ENCODE results near the gene LIPN. TPM values are rescaled to one million over a fixed set of nuclear protein-coding genes. Genes with fewer than 3 reads are reported as not detected.

Gene LIPN
- polyA plus RNA-seq, 1 donor from 2014 or later, result not detected

DNA sequence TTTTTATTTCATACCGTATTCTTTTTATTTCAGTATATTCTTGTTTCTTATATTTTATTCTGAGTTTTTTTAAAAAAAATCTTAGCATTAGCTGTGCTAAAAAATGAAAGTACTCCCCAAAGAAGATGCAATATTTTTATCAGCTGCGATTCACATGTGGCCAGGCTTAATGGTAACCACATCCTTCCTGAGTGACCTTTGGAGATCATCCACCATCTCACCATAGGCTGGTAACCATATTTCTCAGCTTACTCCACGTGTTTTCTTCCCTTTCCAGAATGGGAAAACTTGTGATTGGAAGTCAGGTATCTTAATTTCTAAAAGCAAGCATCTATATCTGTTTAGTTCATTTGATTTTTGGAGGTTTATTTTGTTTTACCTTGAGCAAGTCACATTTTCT lies 23.9 kb downstream of the LIPN start:
- no peak overlapping the region for H3K4me2 ChIP-seq (ENCODE audit: low read length)
- H2AFZ ChIP-seq (ENCODE audit: low read depth, low read length), result no peak overlapping the region
- no peaks in the 10 kb centered on the region for H3F3A ChIP-seq (ENCODE audit: insufficient read depth, low read length, poor library complexity, severe bottlenecking)
- TF ChIP-seq POLR2AphosphoS5 (IDR thresholded peaks at IDR 0.05) (no peak), EP300 (conservative IDR thresholded peaks at IDR 0.05; ENCODE audit: poor library complexity, severe bottlenecking) (no peak)
- H3K36me3 ChIP-seq (ENCODE audit: insufficient read depth, low read length), result no peaks in the 10 kb centered on the region
- H3K9me3 ChIP-seq (ENCODE audit: low read length), result no peaks in the 10 kb centered on the region
- H4K20me1 ChIP-seq (ENCODE audit: insufficient read depth), result no peaks in the 10 kb centered on the region
- H3K9ac ChIP-seq (ENCODE audit: low read length), result no peak overlapping the region
- no peaks in the 10 kb centered on the region for H3K79me2 ChIP-seq (replicated peaks; ENCODE audit: insufficient read depth, low read length)
- no peaks in the 10 kb centered on the region for H3K9me2 ChIP-seq (ENCODE audit: insufficient read depth, low read length)
- no peak overlapping the region for H3K27ac ChIP-seq (ENCODE audit: low read length)
- no peak overlapping the region for H3K4me3 ChIP-seq (ENCODE audit: low read length)
- no peaks in the 10 kb centered on the region for H3K27me3 ChIP-seq (ENCODE audit: insufficient read depth, low read depth, low read length)

DNA sequence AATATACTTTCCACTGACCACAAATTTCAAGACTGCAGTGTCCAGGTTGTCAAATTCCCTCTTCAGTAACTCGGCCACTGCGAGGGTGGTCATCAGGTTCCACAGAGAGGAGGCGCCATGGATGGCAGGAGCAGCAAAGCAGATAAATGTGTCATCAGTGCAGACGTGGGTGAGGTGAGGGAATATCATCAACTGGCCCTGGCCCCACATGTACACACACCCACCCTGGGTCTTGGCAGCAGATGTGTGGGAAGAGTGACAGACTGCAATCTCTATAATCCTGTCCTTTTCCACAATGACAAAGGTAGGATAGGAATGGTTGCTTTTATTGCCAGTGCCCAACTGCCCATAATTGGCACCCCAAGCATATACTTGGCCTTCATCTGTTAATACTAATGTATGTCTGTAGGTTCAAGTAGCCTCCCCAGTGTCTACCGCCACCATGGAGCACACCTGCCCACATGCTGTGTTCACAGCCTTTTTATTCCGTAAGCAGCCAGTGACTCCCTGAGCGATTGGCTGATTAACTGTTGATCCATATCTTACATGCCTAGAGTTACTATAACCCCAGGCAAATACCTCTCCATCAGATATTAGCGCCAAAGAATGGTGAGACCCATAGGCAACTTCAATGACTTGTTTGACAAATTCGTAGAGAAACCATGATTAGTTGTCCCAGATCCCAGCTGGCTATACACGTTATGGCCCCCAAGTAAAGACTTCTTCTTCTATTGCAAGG lies 26.4 kb downstream of the LIPN start:
- no peaks in the 10 kb centered on the region for H3K27me3 ChIP-seq (ENCODE audit: insufficient read depth, low read depth, low read length)
- no peaks in the 10 kb centered on the region for H4K20me1 ChIP-seq (ENCODE audit: insufficient read depth)
- no peaks in the 10 kb centered on the region for H3F3A ChIP-seq (ENCODE audit: insufficient read depth, low read length, poor library complexity, severe bottlenecking)
- H3K4me2 ChIP-seq (ENCODE audit: low read length), result no peak overlapping the region
- no peaks in the 10 kb centered on the region for H3K9me3 ChIP-seq (ENCODE audit: low read length)
- H3K9ac ChIP-seq (ENCODE audit: low read length), result no peak overlapping the region
- no peaks in the 10 kb centered on the region for H3K9me2 ChIP-seq (ENCODE audit: insufficient read depth, low read length)
- TF ChIP-seq, protein P1, sequence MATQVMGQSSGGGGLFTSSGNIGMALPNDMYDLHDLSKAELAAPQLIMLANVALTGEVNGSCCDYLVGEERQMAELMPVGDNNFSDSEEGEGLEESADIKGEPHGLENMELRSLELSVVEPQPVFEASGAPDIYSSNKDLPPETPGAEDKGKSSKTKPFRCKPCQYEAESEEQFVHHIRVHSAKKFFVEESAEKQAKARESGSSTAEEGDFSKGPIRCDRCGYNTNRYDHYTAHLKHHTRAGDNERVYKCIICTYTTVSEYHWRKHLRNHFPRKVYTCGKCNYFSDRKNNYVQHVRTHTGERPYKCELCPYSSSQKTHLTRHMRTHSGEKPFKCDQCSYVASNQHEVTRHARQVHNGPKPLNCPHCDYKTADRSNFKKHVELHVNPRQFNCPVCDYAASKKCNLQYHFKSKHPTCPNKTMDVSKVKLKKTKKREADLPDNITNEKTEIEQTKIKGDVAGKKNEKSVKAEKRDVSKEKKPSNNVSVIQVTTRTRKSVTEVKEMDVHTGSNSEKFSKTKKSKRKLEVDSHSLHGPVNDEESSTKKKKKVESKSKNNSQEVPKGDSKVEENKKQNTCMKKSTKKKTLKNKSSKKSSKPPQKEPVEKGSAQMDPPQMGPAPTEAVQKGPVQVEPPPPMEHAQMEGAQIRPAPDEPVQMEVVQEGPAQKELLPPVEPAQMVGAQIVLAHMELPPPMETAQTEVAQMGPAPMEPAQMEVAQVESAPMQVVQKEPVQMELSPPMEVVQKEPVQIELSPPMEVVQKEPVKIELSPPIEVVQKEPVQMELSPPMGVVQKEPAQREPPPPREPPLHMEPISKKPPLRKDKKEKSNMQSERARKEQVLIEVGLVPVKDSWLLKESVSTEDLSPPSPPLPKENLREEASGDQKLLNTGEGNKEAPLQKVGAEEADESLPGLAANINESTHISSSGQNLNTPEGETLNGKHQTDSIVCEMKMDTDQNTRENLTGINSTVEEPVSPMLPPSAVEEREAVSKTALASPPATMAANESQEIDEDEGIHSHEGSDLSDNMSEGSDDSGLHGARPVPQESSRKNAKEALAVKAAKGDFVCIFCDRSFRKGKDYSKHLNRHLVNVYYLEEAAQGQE (IDR thresholded peaks at IDR 0.05; ENCODE audit: borderline replicate concordance), result no peak
- TF ChIP-seq POLR2AphosphoS5 (IDR thresholded peaks at IDR 0.05) (no peak), EP300 (conservative IDR thresholded peaks at IDR 0.05; ENCODE audit: poor library complexity, severe bottlenecking) (no peak), SMC3 (conservative IDR thresholded peaks at IDR 0.05; ENCODE audit: poor library complexity) (no peak), EZH2 (IDR thresholded peaks at IDR 0.05; ENCODE audit: borderline replicate concordance, insufficient read depth, low read length, poor library complexity, severe bottlenecking) (no peak), RAD21 (conservative IDR thresholded peaks at IDR 0.05) (no peak), TAF1 (IDR thresholded peaks at IDR 0.05; ENCODE audit: low read depth) (no peak), MXI1 (conservative IDR thresholded peaks at IDR 0.05; ENCODE audit: poor library complexity, severe bottlenecking) (no peak)
- TF ChIP-seq, protein P2, sequence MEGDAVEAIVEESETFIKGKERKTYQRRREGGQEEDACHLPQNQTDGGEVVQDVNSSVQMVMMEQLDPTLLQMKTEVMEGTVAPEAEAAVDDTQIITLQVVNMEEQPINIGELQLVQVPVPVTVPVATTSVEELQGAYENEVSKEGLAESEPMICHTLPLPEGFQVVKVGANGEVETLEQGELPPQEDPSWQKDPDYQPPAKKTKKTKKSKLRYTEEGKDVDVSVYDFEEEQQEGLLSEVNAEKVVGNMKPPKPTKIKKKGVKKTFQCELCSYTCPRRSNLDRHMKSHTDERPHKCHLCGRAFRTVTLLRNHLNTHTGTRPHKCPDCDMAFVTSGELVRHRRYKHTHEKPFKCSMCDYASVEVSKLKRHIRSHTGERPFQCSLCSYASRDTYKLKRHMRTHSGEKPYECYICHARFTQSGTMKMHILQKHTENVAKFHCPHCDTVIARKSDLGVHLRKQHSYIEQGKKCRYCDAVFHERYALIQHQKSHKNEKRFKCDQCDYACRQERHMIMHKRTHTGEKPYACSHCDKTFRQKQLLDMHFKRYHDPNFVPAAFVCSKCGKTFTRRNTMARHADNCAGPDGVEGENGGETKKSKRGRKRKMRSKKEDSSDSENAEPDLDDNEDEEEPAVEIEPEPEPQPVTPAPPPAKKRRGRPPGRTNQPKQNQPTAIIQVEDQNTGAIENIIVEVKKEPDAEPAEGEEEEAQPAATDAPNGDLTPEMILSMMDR (IDR thresholded peaks at IDR 0.05; ENCODE audit: poor library complexity, severe bottlenecking), result no peak
- no peak overlapping the region for H3K4me3 ChIP-seq (ENCODE audit: low read length)
- H2AFZ ChIP-seq (ENCODE audit: low read depth, low read length), result no peak overlapping the region
- no peaks in the 10 kb centered on the region for H3K79me2 ChIP-seq (replicated peaks; ENCODE audit: insufficient read depth, low read length)
- H3K27ac ChIP-seq (ENCODE audit: low read length), result no peak overlapping the region
- H3K36me3 ChIP-seq (ENCODE audit: insufficient read depth, low read length), result no peaks in the 10 kb centered on the region

Data from neural cell (in vitro differentiated cells).